Stimulated activated CD4-positive, alpha-beta T cell treated with anti-CD3 and anti-CD28 coated beads, Interleukin-1b, Interleukin-23, amount 100 ng/mL, for 48 hours (primary cell): ENCODE data around the gene NDUFB10.

ENCODE experiments used
- DNase-seq: peaks from one replicate; pipeline ENCODE4 v3.0.0-alpha.2; 2020

NDUFB10 gene

GRCh38 chr16:1989209-1990100 lies 30.1 kb downstream of the NDUFB10 start, which contains the start of gene SYNGR3:
Gene SYNGR3 (plus strand): TSS chr16:1989970. CDS start chr16:1990103, 133 bp downstream.
- no peak for DNase-seq

DNA sequence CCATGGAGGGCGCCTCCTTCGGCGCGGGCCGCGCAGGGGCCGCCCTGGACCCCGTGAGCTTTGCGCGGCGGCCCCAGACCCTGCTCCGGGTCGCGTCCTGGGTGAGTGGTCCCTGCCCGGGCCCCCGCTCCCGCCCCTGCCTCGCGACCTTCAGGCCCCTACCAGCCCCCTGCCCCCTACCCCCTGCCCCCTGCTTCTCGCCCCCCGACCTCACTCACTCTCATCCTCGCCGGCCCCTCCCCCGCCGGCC lies 30.7 kb downstream of the NDUFB10 start:
- no peak for DNase-seq

GRCh38 chr16:1990351-1991134 lies 31.2 kb downstream of the NDUFB10 start:
- DNase-seq = no peak

DNA sequence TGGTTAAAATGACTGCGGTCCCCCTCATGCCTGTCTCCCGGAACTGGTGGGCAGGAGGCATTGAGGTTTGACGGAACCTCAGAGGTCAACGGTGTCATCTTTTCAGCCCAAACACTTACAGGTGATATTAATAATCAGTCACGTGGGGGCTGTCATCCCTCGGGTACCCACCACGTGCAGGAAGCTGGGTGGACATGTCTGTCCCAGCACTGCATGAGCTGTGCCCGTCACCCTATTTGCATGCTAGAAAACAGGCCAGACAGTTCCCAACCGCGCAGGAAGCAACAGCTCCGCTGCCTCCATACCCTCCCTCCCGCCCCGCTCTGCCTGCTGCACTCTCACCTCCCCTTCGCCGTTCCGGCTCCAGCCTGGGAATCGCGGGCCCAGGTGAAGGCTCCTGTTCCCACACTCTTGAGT lies 31.8 kb downstream of the NDUFB10 start:
- DNase-seq = peak; percentile 47

- no peak for DNase-seq
These were observed 32.2 kb downstream of the NDUFB10 start for GRCh38 chr16:1991588-1991947.

DNA sequence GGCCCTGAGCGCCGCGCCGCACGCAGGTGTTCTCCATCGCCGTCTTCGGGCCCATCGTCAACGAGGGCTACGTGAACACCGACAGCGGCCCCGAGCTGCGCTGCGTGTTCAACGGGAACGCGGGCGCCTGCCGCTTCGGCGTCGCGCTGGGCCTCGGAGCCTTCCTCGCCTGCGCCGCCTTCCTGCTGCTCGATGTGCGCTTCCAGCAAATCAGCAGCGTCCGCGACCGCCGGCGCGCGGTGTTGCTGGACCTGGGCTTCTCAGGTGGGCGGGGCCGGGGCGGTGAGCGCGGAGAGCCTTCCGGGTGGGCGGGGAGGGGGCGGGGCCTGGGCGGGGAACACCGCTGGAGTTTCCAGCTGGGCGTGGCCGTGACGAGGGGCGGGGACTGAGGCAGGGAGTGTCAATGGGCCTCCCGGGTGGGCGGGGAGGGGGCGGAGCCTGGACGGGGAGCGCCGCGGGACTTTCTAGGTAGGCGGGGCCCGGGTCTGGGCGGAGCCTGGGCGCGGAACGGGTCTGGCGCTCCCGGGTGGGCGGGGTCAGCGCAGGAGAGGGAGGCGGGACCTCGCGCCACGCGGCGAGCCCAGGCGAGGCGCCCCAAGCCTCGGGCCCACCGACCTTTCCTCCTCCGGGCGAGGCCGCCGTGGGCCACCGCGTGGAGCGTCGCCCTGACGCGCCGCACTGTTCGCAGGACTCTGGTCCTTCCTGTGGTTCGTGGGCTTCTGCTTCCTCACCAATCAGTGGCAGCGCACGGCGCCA lies 32.8 kb downstream of the NDUFB10 start:
- peak; percentile 98 for DNase-seq

DNA sequence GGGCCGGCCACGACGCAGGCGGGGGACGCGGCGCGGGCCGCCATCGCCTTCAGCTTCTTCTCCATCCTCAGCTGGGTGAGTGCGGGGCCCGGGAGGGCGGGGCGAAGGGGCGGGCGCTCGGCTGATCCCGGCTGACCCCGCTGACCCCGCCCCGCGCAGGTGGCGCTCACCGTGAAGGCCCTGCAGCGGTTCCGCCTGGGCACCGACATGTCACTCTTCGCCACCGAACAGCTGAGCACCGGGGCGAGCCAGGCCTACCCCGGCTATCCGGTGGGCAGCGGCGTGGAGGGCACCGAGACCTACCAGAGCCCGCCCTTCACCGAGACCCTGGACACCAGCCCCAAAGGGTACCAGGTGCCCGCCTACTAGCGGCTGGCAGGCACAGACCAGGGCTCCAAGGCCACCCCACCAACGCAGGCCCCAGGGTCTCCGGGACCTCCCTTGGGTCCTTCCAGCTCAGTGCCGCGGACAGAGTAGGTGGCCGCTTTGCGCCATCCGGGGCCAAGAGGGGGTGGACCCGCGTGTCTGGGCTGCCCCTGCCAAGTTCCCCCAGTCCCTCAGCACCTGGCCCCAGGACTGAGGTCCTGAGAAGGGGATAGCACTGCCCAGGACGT lies 33.5 kb downstream of the NDUFB10 start:
- DNase-seq = no peak

- peak; percentile 67 for DNase-seq
These were observed 34.4 kb downstream of the NDUFB10 start for GRCh38 chr16:1993731-1994131.

DNA sequence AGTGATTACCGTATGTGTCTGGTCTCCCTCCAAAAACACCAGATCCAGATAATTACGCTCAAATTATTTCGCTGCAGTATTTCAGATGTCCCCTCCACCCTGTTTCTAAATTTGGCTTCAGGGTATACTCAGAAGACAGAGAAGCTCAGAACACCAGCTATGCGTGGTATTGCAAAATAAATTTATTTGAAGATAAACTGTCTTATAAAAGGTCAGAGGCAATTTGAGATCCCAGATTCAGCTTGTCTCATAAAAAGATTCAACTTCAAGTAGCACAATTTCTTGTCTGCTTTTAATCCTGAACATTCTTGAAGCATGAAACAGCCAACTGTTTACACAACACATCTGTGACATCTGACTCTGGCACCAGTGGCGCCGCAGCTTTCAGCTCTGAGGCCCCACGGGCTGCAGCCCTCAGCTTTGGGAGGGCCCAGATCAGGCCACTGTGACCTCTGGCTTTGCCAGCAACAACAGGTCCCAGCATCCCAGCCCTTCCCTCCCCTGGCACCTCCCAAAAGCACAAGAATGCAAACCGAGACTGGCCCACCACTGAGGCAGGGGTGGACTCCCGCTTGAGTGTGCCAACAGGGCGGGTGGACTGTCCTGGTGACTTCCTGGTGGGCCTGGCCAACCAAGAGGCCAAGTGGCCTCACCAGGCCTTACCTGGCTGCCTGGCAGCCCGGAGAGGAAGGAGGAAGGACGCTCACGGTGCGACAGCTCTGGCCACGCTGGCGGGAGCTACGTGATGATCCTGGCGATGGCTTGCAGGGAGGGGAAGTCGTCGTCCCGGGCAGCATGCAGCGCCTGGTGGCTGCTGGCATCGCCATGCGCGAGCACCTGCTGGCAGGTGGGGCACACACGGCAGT lies 38.4 kb downstream of the NDUFB10 start:
- no peak for DNase-seq

GRCh38 chr16:1998360-1998835 lies 39.1 kb downstream of the NDUFB10 start:
- DNase-seq = no peak

- DNase-seq = no peak
These were observed 39.8 kb downstream of the NDUFB10 start for GRCh38 chr16:1998852-1999801.

DNA sequence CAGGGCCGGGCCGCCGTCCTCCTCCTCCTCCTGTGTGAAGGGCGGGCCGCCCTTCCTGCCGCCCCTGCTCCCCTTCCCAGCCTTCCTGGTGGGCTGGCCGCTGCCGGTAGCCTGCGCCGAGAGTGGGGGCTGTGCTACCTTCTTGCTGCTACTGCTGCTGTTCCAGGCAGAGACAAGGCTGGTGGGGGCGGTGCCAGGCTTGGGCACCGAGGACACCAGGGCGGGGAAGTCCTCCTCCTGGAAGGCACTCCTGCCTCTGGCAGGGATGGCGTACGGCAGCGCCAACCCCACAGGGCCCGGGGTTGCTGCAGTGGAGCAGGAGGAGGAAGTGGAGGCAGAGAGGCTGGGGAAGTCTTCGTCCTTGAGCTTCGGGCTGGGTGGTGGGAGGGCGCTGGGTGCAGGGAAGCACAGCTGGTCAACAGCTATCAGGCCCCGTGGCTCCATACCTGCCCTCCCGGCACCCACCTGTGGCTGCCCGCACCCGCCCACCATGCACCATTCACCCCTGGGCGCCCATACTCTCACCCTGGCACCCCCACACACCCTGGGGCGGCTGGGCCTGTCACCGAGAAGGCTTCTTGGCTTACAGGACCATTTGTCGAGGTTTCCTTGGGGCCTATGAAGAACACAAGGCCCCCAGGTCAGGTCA lies 40.7 kb downstream of the NDUFB10 start:
- no peak for DNase-seq

DNA sequence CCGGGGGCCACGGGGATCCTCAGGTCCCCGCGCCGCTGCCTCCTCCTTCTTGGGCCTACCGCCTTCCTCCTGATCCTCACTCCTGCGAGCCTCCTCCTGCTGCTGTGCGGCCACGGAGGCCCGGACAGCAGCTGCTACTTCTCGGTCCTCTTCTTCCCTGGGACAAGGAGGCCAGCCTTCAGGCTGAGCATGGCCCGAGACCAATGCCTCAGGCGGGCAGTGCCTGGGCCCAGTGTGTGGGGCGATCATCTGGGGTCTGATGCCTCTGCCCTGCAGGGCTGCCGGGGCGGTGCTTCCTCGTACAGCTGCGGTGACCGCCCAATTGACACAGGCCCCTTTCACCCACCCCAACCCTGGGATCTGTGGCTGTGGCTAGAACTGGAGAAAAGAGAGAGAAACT lies 41.7 kb downstream of the NDUFB10 start:
- no peak for DNase-seq

DNA sequence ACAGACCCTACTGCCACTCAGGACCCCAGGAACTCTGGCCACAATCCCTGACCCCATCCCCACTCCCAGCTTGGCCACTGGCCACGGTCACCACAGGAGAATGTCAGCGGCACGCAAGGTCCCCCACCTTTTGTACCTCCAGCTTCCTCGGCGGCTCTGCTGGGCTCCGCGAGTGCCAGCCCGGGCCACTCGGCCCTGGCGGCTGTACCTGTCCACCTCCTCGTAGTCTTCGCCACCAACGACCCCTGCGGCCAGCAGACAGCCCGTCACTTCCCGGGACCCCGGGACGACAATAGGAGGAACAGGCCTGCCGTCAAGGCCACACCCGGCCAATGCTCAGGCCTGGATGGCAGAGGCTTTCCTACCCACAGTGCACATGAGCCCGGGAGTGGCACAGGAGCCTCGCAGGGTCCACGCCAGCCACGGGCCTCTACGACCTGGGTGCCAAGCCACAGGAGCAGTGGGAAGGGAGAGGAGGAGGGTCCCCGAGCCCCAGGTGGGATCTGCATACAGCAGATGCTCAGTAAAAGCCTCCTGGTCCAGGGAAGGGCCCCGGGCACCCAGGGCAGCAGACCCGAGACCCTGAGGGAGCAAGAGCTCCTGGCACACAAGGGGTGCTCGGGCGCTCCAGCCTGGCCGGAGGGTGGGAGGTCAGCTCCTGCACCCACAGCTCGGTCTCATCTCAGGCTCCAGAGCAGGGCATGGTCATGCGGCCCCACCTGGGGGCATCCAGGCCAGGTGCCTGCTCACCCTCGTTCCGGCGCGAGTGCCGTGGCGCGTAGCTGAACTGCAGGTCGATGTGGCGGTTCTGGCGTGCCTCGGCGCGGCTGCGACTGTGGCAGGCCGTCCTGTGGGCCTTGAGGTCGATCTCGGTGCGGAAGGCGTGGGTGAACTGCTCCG lies 42.4 kb downstream of the NDUFB10 start:
- no peak for DNase-seq

- DNase-seq = no peak
These were observed 43.3 kb downstream of the NDUFB10 start for GRCh38 chr16:2002406-2003230.

- DNase-seq = no peak
These were observed 44.0 kb downstream of the NDUFB10 start for GRCh38 chr16:2003231-2003826.

DNA sequence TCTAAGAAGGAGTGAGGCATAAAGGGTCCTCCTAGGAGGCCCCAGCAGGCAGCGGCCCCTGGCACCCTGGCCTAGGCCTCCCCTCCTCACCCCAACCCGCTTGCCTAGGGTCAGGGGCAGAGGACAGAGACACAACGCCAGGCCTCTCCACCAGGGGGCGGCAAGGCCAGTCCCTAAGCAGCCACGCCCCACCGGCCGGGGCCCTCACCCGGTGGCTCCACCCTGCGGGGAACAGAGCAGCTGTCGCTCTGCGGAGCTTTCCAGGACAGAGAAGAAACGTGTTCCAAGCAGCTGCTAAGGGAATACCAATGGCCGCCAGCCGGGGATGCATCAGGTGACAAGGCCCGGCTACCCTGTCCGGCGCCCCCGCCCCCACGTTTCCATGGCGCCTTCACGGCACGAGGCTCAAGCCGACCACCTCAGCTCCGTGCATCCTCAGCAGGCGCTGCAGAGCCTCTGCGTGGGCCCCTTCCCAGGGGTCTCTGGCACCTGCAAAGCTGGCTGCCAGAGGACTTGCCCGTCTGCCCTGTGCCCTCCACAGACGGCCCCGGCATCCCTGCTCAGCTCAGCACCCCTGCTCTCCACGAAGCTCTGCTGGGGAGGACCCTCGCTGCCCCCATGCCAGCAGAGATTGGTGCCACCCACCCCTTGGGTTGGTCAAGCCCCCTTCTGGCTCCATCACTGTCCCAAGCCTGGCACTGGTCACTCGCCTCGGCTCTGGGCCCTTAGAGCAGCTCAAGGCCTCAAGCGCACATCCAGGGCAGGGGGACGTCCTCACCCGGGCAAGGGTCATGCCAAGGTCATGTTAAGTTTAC lies 44.7 kb downstream of the NDUFB10 start:
- DNase-seq = peak; percentile 90
